H1 (cell line): ENCODE measurements around the gene NOXO1. TPM values are rescaled to one million over a fixed set of nuclear protein-coding genes. Genes with fewer than 3 reads are reported as not detected.
A peak's percentile ranks its signal among the peaks of the same experiment; 100 is the strongest.

ENCODE experiments used
- CTCF ChIA-PET: fragments of 300-600 bp; sonication (Branson Sonifier 250); formaldehyde crosslinking; loops from one replicate; lab custom pipeline; 2021; ENCODE audit not compliant: partially characterized antibody; lab: Charles Lee
- POLR2A ChIA-PET: fragments of 300-600 bp; sonication (Branson Sonifier 250); formaldehyde crosslinking; loops from one replicate; lab custom pipeline; 2021; ENCODE audit warnings: inconsistent platforms; ENCODE audit not compliant: partially characterized antibody; lab: Charles Lee
- DNase-seq, 2 experiments: peaks; one replicate each; pipeline versions ENCODE4 v3.0.0 to v3.0.0-alpha.2; 2010 to 2022; ENCODE audit warnings: low spot score in 2 of 2, low read depth in 1 of 2, mixed read lengths in 1 of 2
- FAIRE-seq: peaks from 2 replicates; lab custom pipeline; 2011; peaks lifted over from hg19 to GRCh38; lab: Jason Lieb, UNC
- H2AFZ ChIP-seq: 2 replicates; pipeline ENCODE4 v1.8.1; 2012; ENCODE audit warnings: low read length, inconsistent platforms
- H2AK5ac ChIP-seq: 2 replicates; pipeline ENCODE4 v1.6.1; 2013; ENCODE audit warnings: low read depth, low read length
- H2BK120ac ChIP-seq: replicated peaks from 2 replicates; pipeline ENCODE3; 2013; ENCODE audit warnings: low read depth, low read length, inconsistent platforms
- H2BK12ac ChIP-seq: 2 replicates; pipeline ENCODE4 v1.6.1; 2013; ENCODE audit warnings: low read depth, low read length
- H2BK15ac ChIP-seq: 2 replicates; pipeline ENCODE4 v1.6.1; 2013; ENCODE audit warnings: low read length
- H2BK20ac ChIP-seq: 2 replicates; pipeline ENCODE4 v1.6.1; 2013; ENCODE audit warnings: low read length
- H2BK5ac ChIP-seq: 2 replicates; pipeline ENCODE4 v1.6.1; 2013; ENCODE audit warnings: low read depth, low read length
- H3K14ac ChIP-seq: 2 replicates; pipeline ENCODE4 v1.6.1; 2013; ENCODE audit warnings: inconsistent platforms; ENCODE audit not compliant: insufficient read length
- H3K18ac ChIP-seq: 2 replicates; pipeline ENCODE4 v1.6.1; 2013; ENCODE audit warnings: low read length; ENCODE audit errors: extremely low read depth
- H3K23ac ChIP-seq: 2 replicates; pipeline ENCODE4 v1.6.1; 2013; ENCODE audit warnings: inconsistent platforms; ENCODE audit not compliant: insufficient read length
- H3K23me2 ChIP-seq: 2 replicates; pipeline ENCODE4 v1.6.1; 2013; ENCODE audit warnings: low read depth, low read length
- H3K27ac ChIP-seq: 2 replicates; pipeline ENCODE4 v1.6.1; 2011; ENCODE audit warnings: low read depth, low read length, inconsistent platforms
- H3K27me3 ChIP-seq, 4 experiments: replicated peaks in 1 of 4; 1 replicate in 1 of 4; 2 replicates in 3 of 4; pipeline versions ENCODE4 v1.6.1 to v1.8.1; 2011 to 2013; ENCODE audit warnings: low read length in 3 of 4, mild to moderate bottlenecking in 3 of 4, inconsistent platforms in 2 of 4, mixed read lengths in 2 of 4, moderate library complexity in 1 of 4; ENCODE audit not compliant: control insufficient read depth in 3 of 4, insufficient read depth in 3 of 4; ENCODE audit errors: extremely low read depth in 1 of 4
- H3K36me3 ChIP-seq, 4 experiments: 2 replicates each; pipeline versions ENCODE4 v1.6.1 to v1.8.1; 2011 to 2013; ENCODE audit warnings: mild to moderate bottlenecking in 4 of 4, low read length in 3 of 4, moderate library complexity in 2 of 4, control low read depth in 1 of 4, inconsistent platforms in 1 of 4; ENCODE audit not compliant: insufficient read depth in 4 of 4, control insufficient read depth in 2 of 4
- H3K4ac ChIP-seq: replicated peaks from 2 replicates; pipeline ENCODE3; 2013; ENCODE audit warnings: low read length, low read depth, mixed read lengths, inconsistent platforms; ENCODE audit not compliant: insufficient read length
- H3K4me1 ChIP-seq, 4 experiments: replicated peaks in 1 of 4; 1 replicate in 1 of 4; 2 replicates in 3 of 4; pipeline versions ENCODE4 v1.6.1 to v1.8.1; 2011 to 2013; ENCODE audit warnings: low read length in 3 of 4, inconsistent platforms in 2 of 4, mixed read lengths in 1 of 4; ENCODE audit not compliant: insufficient read depth in 4 of 4, control insufficient read depth in 3 of 4
- H3K4me2 ChIP-seq, 2 experiments: 2 replicates each; pipeline versions ENCODE4 v1.6.1 to v1.8.1; 2011 to 2013; ENCODE audit warnings: low read depth in 2 of 2, low read length in 2 of 2, control low read depth in 1 of 2, inconsistent platforms in 1 of 2, mild to moderate bottlenecking in 1 of 2; ENCODE audit not compliant: insufficient read depth in 1 of 2
- H3K4me3 ChIP-seq, 4 experiments: fragments of 200-600, 300-600 bp in 1 of 4; sonication (generic), shearing (Covaris generic), sonication (Bioruptor Twin) in 1 of 4; 2 replicates each; pipeline versions ENCODE4 v1.5.1 to v1.8.1; 2011 to 2016; ENCODE audit warnings: low read length in 4 of 4, low read depth in 3 of 4, control low read depth in 2 of 4, inconsistent platforms in 2 of 4, mild to moderate bottlenecking in 2 of 4, mixed read lengths in 1 of 4, moderate library complexity in 1 of 4; ENCODE audit not compliant: insufficient read depth in 2 of 4; ENCODE audit errors: extremely low read depth in 1 of 4
- H3K56ac ChIP-seq: replicated peaks from 2 replicates; pipeline ENCODE3; 2013; ENCODE audit warnings: low read depth, mild to moderate bottlenecking, mixed read lengths, low read length, inconsistent platforms; ENCODE audit not compliant: insufficient read length
- H3K79me1 ChIP-seq: 2 replicates; pipeline ENCODE4 v1.6.1; 2013; ENCODE audit warnings: low read depth, low read length, control low read depth
- H3K79me2 ChIP-seq, 2 experiments: 2 replicates each; pipeline versions ENCODE4 v1.6.1 to v1.8.1; 2012 to 2013; ENCODE audit warnings: low read length in 2 of 2, mild to moderate bottlenecking in 2 of 2, inconsistent platforms in 1 of 2; ENCODE audit not compliant: insufficient read depth in 2 of 2, control insufficient read depth in 1 of 2
- H3K9ac ChIP-seq, 4 experiments: replicated peaks in 1 of 4; 1 replicate in 1 of 4; 2 replicates in 3 of 4; pipeline versions ENCODE4 v1.6.1 to v1.8.1; 2011 to 2013; ENCODE audit warnings: low read depth in 3 of 4, low read length in 3 of 4, control low read depth in 2 of 4, mild to moderate bottlenecking in 2 of 4, moderate library complexity in 2 of 4, inconsistent platforms in 1 of 4; ENCODE audit errors: extremely low read depth in 1 of 4
- H3K9me3 ChIP-seq, 2 experiments: 2 replicates each; pipeline versions ENCODE4 v1.6.1 to v1.8.1; 2012 to 2013; ENCODE audit warnings: mild to moderate bottlenecking in 2 of 2, moderate library complexity in 2 of 2, control low read depth in 1 of 2, inconsistent platforms in 1 of 2, low read depth in 1 of 2, low read length in 1 of 2, mixed read lengths in 1 of 2; ENCODE audit not compliant: insufficient read depth in 2 of 2
- H4K20me1 ChIP-seq, 2 experiments: replicated peaks in 1 of 2; 2 replicates each; pipeline versions ENCODE3 to v1.8.1; 2011 to 2013; ENCODE audit warnings: inconsistent platforms in 2 of 2, low read length in 2 of 2, mild to moderate bottlenecking in 1 of 2; ENCODE audit not compliant: insufficient read depth in 2 of 2, control insufficient read depth in 1 of 2
- H4K5ac ChIP-seq: 2 replicates; pipeline ENCODE4 v1.6.1; 2013; ENCODE audit warnings: low read length, low read depth, mixed read lengths, inconsistent platforms; ENCODE audit not compliant: insufficient read length
- H4K8ac ChIP-seq: 2 replicates; pipeline ENCODE4 v1.8.0; 2013; ENCODE audit warnings: mild to moderate bottlenecking, moderate library complexity, low read length, inconsistent platforms; ENCODE audit not compliant: insufficient read depth; ENCODE audit errors: extremely low read depth
- H4K91ac ChIP-seq: replicated peaks from 2 replicates; pipeline ENCODE3; 2013; ENCODE audit warnings: low read length, mixed read lengths, inconsistent platforms; ENCODE audit not compliant: insufficient read length
- ASH2L ChIP-seq: fragments of 200-600, 300-600 bp; sonication (generic); IDR thresholded peaks from one replicate; pipeline ENCODE4 v1.7.1; 2017; ENCODE audit warnings: low read length
- CBX5 ChIP-seq: fragments of 300-800, 300-1000 bp; sonication (generic); IDR thresholded peaks from 2 replicates; pipeline ENCODE4 v1.7.1; 2016; ENCODE audit warnings: antibody characterized with exemption, low read length, low read depth
- GTF2F1 ChIP-seq: IDR thresholded peaks from 2 replicates; pipeline ENCODE4 v1.6.1; 2012; ENCODE audit warnings: low read depth, low read length, improper control_type of control experiment, borderline replicate concordance
- NRF1 ChIP-seq: IDR thresholded peaks from 2 replicates; pipeline ENCODE4 v1.6.1; 2011; ENCODE audit warnings: mild to moderate bottlenecking, low read depth, low read length, improper control_type of control experiment
- POU5F1 ChIP-seq: IDR thresholded peaks from 2 replicates; pipeline ENCODE4 v1.6.1; 2011; ENCODE audit warnings: low read depth, mild to moderate bottlenecking, low read length, moderate library complexity
- TAF1 ChIP-seq: IDR thresholded peaks from 2 replicates; pipeline ENCODE4 v1.6.1; 2011; ENCODE audit warnings: mild to moderate bottlenecking, low read depth, low read length
- WGBS, 2 experiments: shearing (Covaris generic) in 1 of 2; methylation state at CpG; one replicate each; pipeline versions ENCODE4 v1.1.6 to v1.1.7; 2013 to 2015; ENCODE audit warnings: low lambda C conversion rate in 2 of 2, mixed read lengths in 2 of 2, inconsistent platforms in 1 of 2, low coverage in 1 of 2, missing lambda C conversion rate in 1 of 2; ENCODE audit not compliant: insufficient replicate concordance in 2 of 2, insufficient coverage in 1 of 2, insufficient read length in 1 of 2; ENCODE audit errors: extremely low coverage in 1 of 2, missing lambda C conversion rate in 1 of 2; 5-methylcytosine and 5-hydroxymethylcytosine counted together
- polyA plus RNA-seq, 7 experiments: library from polyadenylated mRNA; depleted of rRNA in 3 of 7; stranded (reverse) in 5 of 7; unstranded in 2 of 7; fragments of >200 nt in 5 of 7; fragments of 200-250 nt in 2 of 7; gene quantifications; 1 replicate in 5 of 7; 2 replicates in 1 of 7; 4 replicates in 1 of 7; pipeline versions ENCODE4 v1.2.1 to v1.2.3, GENCODE V29; 2011 to 2013; ENCODE audit warnings: missing spikeins in 2 of 7, mixed read lengths in 2 of 7
- total RNA-seq: library from RNA; stranded (reverse); fragmentation: NEBNext Ultra II Directional; extraction: Animal tissue kit (Norgen Biotek cat#: 25700); gene quantifications from 2 replicates; pipeline ENCODE4 v1.2.1, GENCODE V29; 2021

Gene NOXO1
- total and polyA plus RNA-seq, 2 of the 8 experiments (the other 6 are each of a cell fraction or from before 2014, with no cell fraction given) = 1.3 to 2.5 TPM

DNA sequence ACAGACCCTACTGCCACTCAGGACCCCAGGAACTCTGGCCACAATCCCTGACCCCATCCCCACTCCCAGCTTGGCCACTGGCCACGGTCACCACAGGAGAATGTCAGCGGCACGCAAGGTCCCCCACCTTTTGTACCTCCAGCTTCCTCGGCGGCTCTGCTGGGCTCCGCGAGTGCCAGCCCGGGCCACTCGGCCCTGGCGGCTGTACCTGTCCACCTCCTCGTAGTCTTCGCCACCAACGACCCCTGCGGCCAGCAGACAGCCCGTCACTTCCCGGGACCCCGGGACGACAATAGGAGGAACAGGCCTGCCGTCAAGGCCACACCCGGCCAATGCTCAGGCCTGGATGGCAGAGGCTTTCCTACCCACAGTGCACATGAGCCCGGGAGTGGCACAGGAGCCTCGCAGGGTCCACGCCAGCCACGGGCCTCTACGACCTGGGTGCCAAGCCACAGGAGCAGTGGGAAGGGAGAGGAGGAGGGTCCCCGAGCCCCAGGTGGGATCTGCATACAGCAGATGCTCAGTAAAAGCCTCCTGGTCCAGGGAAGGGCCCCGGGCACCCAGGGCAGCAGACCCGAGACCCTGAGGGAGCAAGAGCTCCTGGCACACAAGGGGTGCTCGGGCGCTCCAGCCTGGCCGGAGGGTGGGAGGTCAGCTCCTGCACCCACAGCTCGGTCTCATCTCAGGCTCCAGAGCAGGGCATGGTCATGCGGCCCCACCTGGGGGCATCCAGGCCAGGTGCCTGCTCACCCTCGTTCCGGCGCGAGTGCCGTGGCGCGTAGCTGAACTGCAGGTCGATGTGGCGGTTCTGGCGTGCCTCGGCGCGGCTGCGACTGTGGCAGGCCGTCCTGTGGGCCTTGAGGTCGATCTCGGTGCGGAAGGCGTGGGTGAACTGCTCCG is 20.4 kb upstream of the NOXO1 start:
- no peak for DNase-seq
- CTCF ChIA-PET = interaction anchor here (0.6 to 2.8 kb wide), 3 partner anchors 10 to 69 kb away, joined by 3 to 6 read pairs (median 4); no protein-coding TSS in a partner anchor

More for the DNA sequence above, 20.4 kb upstream of the NOXO1 start:
- no peak overlapping the region for H2BK15ac ChIP-seq
- H3K23me2 ChIP-seq = no peaks in the 10 kb centered on the region
- H3K9me3 ChIP-seq = no peaks in the 10 kb centered on the region
- TF ChIP-seq POU5F1 (no peak), ASH2L (no peak), CBX5 (no peak), NRF1 (no peak), TAF1 (no peak), GTF2F1 (no peak)
- no peak overlapping the region for H3K4me3 ChIP-seq
- H2AFZ ChIP-seq = no peak overlapping the region
- no peak overlapping the region for H2BK120ac ChIP-seq
- H4K20me1 ChIP-seq = peaks cover 22 to 54% of the 10 kb centered on the region in 2 experiments
- no peak overlapping the region for H3K23ac ChIP-seq
- no peak for FAIRE-seq
- H3K14ac ChIP-seq = no peak overlapping the region
- no peak overlapping the region for H3K56ac ChIP-seq
- no peak overlapping the region for H4K91ac ChIP-seq
- no peak overlapping the region for H3K18ac ChIP-seq
- POLR2A ChIA-PET = interaction anchor here (0.6 to 2.1 kb wide), 3 partner anchors 50 to 153 kb away, joined by 3 to 5 read pairs (median 3); no protein-coding TSS in a partner anchor
- peaks cover 0 to 25% of the 10 kb centered on the region in 2 experiments; a peak in 3 of 4 replicates for H3K79me2 ChIP-seq
- 91% methylated on average over 47 of the region's 53 CpGs; no CpG with 5 or more reads in 1 of the 2 experiments for WGBS, 2 experiments
- H3K9ac ChIP-seq = no peak overlapping the region
- H2BK12ac ChIP-seq = no peak overlapping the region
- no peak overlapping the region for H3K27ac ChIP-seq
- H4K8ac ChIP-seq = no peak overlapping the region
- peaks cover 2% of the 10 kb centered on the region; the same call in 1 of the 2 replicates for H3K79me1 ChIP-seq
- no peak overlapping the region for H2AK5ac ChIP-seq
- H2BK5ac ChIP-seq = peak overlapping the region; percentile 44; the same call in 1 of the 2 replicates
- H2BK20ac ChIP-seq = no peak overlapping the region
- peaks cover 0 to 19% (median 7%) of the 10 kb centered on the region in 4 experiments; a peak in 5 of 7 replicates for H3K4me1 ChIP-seq
- no peak overlapping the region for H4K5ac ChIP-seq
- H3K27me3 ChIP-seq = no peaks in the 10 kb centered on the region
- peaks cover 24 to 52% (median 42%) of the 10 kb centered on the region in 4 experiments for H3K36me3 ChIP-seq
- no peak overlapping the region for H3K4ac ChIP-seq
- no peak overlapping the region for H3K4me2 ChIP-seq
